ENCODE results near the gene C15orf61. TPM values are rescaled to one million over a fixed set of nuclear protein-coding genes. Genes with fewer than 3 reads are reported as not detected.

Gene C15orf61
- total RNA-seq, 1 donor from 2014 or later, result 5.2 TPM

DNA sequence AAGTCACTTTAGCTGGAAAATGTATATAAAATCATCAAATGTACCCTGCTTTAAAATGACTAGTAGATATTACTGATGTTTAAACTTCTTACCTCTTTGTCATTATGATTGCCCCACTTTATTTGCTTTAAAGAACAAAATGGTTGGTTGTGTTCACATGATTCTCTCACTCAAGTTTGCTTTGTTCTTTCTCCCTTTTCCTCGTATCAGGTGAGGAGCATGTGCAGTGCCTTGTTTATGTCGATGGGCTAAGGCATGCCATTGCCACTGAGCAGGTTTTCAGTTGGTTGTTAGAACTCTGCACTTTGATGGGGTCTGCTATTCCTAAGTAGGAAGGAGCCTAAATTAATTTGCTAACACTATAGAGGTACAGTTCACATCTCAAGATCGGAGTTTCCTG is 26.9 kb downstream of the C15orf61 start:
- TF ChIP-seq, protein P1, sequence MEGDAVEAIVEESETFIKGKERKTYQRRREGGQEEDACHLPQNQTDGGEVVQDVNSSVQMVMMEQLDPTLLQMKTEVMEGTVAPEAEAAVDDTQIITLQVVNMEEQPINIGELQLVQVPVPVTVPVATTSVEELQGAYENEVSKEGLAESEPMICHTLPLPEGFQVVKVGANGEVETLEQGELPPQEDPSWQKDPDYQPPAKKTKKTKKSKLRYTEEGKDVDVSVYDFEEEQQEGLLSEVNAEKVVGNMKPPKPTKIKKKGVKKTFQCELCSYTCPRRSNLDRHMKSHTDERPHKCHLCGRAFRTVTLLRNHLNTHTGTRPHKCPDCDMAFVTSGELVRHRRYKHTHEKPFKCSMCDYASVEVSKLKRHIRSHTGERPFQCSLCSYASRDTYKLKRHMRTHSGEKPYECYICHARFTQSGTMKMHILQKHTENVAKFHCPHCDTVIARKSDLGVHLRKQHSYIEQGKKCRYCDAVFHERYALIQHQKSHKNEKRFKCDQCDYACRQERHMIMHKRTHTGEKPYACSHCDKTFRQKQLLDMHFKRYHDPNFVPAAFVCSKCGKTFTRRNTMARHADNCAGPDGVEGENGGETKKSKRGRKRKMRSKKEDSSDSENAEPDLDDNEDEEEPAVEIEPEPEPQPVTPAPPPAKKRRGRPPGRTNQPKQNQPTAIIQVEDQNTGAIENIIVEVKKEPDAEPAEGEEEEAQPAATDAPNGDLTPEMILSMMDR (IDR thresholded peaks at IDR 0.05), result no peak
- no peak overlapping the region for H3K4me3 Mint-ChIP-seq (ENCODE audit: unreplicated experiment)
- no peaks in the 10 kb centered on the region for H3K9me3 Mint-ChIP-seq (ENCODE audit: low read depth)
- DNase-seq (ENCODE audit: low spot score), result no peak
- peaks cover 2% of the 10 kb centered on the region for H3K36me3 Mint-ChIP-seq (ENCODE audit: low read depth)
- H3K4me1 Mint-ChIP-seq (ENCODE audit: low read depth), result peaks cover 47% of the 10 kb centered on the region
- peak overlapping the region; percentile 46 for H3K27ac Mint-ChIP-seq (ENCODE audit: unreplicated experiment)
- H3K27me3 Mint-ChIP-seq (ENCODE audit: low read depth), result no peaks in the 10 kb centered on the region

DNA sequence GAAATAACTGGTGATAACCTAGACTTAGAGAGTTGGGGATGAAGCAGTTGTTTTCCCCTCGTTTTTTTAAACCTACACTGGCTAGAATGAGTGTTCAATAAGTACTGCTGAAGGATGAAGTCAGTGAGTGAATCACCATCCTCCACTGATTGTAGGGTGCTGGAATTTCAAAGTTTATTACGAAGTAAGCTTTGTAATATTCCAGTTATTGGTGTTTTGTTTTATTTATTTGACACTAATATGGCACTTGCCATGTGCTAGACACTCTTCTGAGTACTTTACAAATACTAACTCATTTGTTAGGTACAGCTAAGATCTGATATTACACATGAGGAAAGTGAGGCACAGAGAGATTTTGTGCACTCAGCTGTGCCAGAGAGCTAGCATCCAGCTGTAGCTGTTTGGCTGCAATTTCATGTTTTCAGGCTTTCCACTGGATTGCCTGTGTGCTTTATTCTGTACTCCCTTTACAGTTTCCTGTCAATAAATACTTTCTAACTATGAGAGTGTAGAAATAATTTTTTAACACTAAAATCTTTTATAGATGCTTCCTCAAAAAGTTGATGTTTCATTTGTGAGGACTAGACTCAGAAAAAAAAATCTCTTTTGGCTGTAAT is 27.4 kb downstream of the C15orf61 start:
- Mint-ChIP-seq H3K9me3 (ENCODE audit: low read depth) (no peaks in the 10 kb centered on the region), H3K27ac (ENCODE audit: unreplicated experiment) (peak overlapping the region; percentile 46), H3K4me1 (ENCODE audit: low read depth) (peaks cover 41% of the 10 kb centered on the region), H3K4me3 (ENCODE audit: unreplicated experiment) (no peak overlapping the region), H3K27me3 (ENCODE audit: low read depth) (no peaks in the 10 kb centered on the region), H3K36me3 (ENCODE audit: low read depth) (peaks cover 2% of the 10 kb centered on the region)
- no peak for DNase-seq (ENCODE audit: low spot score)
- TF ChIP-seq, protein P1 (IDR thresholded peaks at IDR 0.05), result no peak

DNA sequence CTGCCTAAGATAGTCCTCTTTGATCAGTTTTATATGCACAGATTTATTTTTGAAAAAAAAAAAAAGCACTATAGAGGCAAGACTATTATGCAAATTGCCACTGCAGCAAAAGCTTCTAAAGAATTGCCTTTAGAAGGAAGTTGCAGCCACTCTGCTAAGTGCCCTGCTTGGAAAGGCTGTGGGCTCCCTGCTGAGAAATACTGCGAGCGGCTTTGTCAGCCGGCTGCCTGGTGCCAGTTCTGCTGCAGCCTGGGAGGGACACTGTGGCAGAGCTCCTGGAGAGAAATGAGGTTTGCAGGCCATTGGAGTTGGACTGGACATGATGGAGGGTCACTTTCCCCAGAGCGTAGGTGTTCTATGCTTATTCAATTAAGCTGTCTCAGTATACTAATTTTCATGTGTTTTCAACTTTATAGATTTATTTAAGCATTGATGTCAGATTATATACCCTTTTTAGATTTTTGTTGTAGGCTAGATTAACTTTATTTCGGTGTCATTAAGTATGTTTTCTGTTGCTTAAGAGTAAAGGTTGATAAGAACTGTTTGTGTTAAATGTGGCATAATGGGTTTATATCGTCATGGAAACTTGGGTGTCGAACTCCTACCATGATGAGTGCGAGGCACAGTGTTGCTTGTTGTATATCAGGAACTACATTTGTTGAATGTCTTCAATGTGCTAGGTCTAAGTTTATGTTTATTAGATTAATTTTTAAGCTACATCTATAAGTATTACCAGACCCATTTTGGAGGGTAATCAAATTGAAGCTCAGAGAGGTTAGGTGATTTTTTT is 28.1 kb downstream of the C15orf61 start:
- peaks cover 2% of the 10 kb centered on the region for H3K36me3 Mint-ChIP-seq (ENCODE audit: low read depth)
- peak overlapping the region; percentile 87 for H3K27ac Mint-ChIP-seq (ENCODE audit: unreplicated experiment)
- H3K4me1 Mint-ChIP-seq (ENCODE audit: low read depth), result peaks cover 34% of the 10 kb centered on the region
- H3K4me3 Mint-ChIP-seq (ENCODE audit: unreplicated experiment), result no peak overlapping the region
- DNase-seq (ENCODE audit: low spot score), result no peak
- no peaks in the 10 kb centered on the region for H3K27me3 Mint-ChIP-seq (ENCODE audit: low read depth)
- TF ChIP-seq, protein P1 (IDR thresholded peaks at IDR 0.05), result no peak
- H3K9me3 Mint-ChIP-seq (ENCODE audit: low read depth), result no peaks in the 10 kb centered on the region

DNA sequence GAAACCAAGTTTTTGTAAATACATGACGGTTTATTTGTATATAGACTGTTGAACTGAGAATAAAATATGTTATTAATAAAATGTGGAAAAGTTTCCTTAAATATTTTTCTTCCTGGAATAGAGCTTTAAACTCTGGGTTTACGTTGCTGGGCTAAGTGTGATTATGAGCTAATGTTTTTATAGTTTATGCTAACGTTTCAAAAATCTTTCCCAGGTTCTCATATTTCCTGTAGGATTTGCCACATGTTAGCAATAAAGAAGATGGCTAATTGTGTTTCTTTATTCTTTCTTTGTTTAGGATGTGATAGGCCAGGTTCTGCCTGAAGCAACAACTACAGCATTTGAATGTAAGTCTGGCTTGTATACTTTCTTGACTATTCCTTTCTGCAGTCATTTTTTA is 28.8 kb downstream of the C15orf61 start:
- Mint-ChIP-seq H3K4me3 (ENCODE audit: unreplicated experiment) (no peak overlapping the region), H3K9me3 (ENCODE audit: low read depth) (no peaks in the 10 kb centered on the region), H3K27me3 (ENCODE audit: low read depth) (no peaks in the 10 kb centered on the region), H3K27ac (ENCODE audit: unreplicated experiment) (no peak overlapping the region), H3K36me3 (ENCODE audit: low read depth) (peaks cover 2% of the 10 kb centered on the region), H3K4me1 (ENCODE audit: low read depth) (peaks cover 29% of the 10 kb centered on the region)
- DNase-seq (ENCODE audit: low spot score), result no peak
- TF ChIP-seq, protein P1 (IDR thresholded peaks at IDR 0.05), result no peak

DNA sequence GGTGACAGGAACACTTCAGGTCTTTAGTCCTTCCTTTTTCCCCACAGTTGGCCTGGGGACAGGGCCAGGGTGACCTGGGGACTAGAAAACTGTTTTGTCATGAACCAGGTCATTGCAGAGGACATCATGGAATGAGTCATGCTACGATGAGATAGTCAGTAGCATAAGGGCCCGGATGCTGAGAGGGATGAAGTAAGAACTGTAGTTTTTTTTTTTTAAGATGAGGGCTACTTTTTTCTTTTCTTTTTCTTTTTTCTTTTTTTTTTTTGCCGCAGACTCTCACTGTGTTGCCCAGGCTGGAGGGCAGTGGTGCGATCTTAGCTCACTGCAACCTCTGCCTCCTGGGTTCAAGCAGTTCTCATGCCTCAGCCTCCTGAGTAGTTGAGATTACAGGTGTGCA is 29.6 kb downstream of the C15orf61 start:
- Mint-ChIP-seq H3K4me3 (ENCODE audit: unreplicated experiment) (no peak overlapping the region), H3K27ac (ENCODE audit: unreplicated experiment) (peak overlapping the region; percentile 68), H3K9me3 (ENCODE audit: low read depth) (no peaks in the 10 kb centered on the region), H3K4me1 (ENCODE audit: low read depth) (peaks cover 29% of the 10 kb centered on the region), H3K36me3 (ENCODE audit: low read depth) (no peaks in the 10 kb centered on the region), H3K27me3 (ENCODE audit: low read depth) (no peaks in the 10 kb centered on the region)
- TF ChIP-seq, protein P1 (IDR thresholded peaks at IDR 0.05), result no peak
- DNase-seq (ENCODE audit: low spot score), result no peak

Measured in chondrocyte (in vitro differentiated cells).